Mesodermal cell (in vitro differentiated cells): ENCODE measurements around the gene ATP6V1A. TPM values are rescaled to one million over a fixed set of nuclear protein-coding genes. Genes with fewer than 3 reads are reported as not detected.

Experiments used
- H3K27ac ChIP-seq: 2 replicates; pipeline ENCODE4 v1.7.0; 2013; ENCODE audit warnings: mild to moderate bottlenecking, low read depth, low read length, moderate library complexity; ENCODE audit not compliant: severe bottlenecking
- H3K36me3 ChIP-seq: 2 replicates; pipeline ENCODE4 v1.7.1; 2013; ENCODE audit warnings: mild to moderate bottlenecking, low read length, moderate library complexity; ENCODE audit not compliant: control insufficient read depth, insufficient read depth
- H3K4me1 ChIP-seq: one replicate; pipeline ENCODE4 v1.7.1; 2013; ENCODE audit warnings: mild to moderate bottlenecking, low read length; ENCODE audit not compliant: insufficient read depth, control insufficient read depth, poor library complexity, severe bottlenecking
- H3K4me3 ChIP-seq: 2 replicates; pipeline ENCODE4 v1.7.0; 2013; ENCODE audit warnings: low read length, control low read depth, mild to moderate bottlenecking; ENCODE audit not compliant: insufficient read depth, poor library complexity, severe bottlenecking; ENCODE audit errors: extremely low read depth
- H3K9me3 ChIP-seq: 2 replicates; pipeline ENCODE4 v1.7.1; 2013; ENCODE audit warnings: mild to moderate bottlenecking, low read length, moderate library complexity; ENCODE audit not compliant: control insufficient read depth
- WGBS, 2 experiments: methylation state at CpG; one replicate each; pipeline ENCODE4 v1.1.5; 2013; ENCODE audit warnings: missing lambda C conversion rate in 2 of 2; ENCODE audit not compliant: insufficient coverage in 2 of 2; 5-methylcytosine and 5-hydroxymethylcytosine counted together
- polyA plus RNA-seq, 2 experiments: library from polyadenylated mRNA; stranded (reverse); fragments of 50-300 nt; gene quantifications; one replicate each; pipeline ENCODE4 v1.2.3, GENCODE V29; 2013

Gene ATP6V1A
- polyA plus RNA-seq (2013, experiment 1 of 2): 35.4 TPM
- polyA plus RNA-seq (2013, experiment 2 of 2): 35.3 TPM

GRCh38 chr3:113746548-113747282 is at the start of gene ATP6V1A:
TSS of gene ATP6V1A (plus strand) at chr3:113747035. CDS start at chr3:113778754, 31,719 bp downstream.
- peaks cover 4% of the 10 kb centered on the region for H3K4me1 ChIP-seq
- H3K9me3 ChIP-seq: no peaks in the 10 kb centered on the region
- H3K27ac ChIP-seq: peak within 1 kb of the TSS; percentile 100
- H3K4me3 ChIP-seq: peak within 1 kb of the TSS; percentile 88
- 0 to 1% methylated on average over 11 to 19 of the region's 34 CpGs for WGBS, 2 experiments
- peaks cover 4% of the 10 kb centered on the region for H3K36me3 ChIP-seq

GRCh38 chr3:113697500-113698090 is 49.2 kb upstream of the ATP6V1A start:
- peak overlapping the region; percentile 77 for H3K27ac ChIP-seq
- WGBS, 2 experiments: 46 to 59% methylated on average over 6 to 7 of the region's 10 CpGs

GRCh38 chr3:113698213-113698742 is 48.6 kb upstream of the ATP6V1A start:
- Histone ChIP-seq H3K9me3 (no peaks in the 10 kb centered on the region), H3K4me1 (no peaks in the 10 kb centered on the region), H3K27ac (no peak overlapping the region), H3K4me3 (no peak overlapping the region), H3K36me3 (no peaks in the 10 kb centered on the region)
- 91 to 94% methylated on average over 2 to 6 of the region's 6 CpGs for WGBS, 2 experiments

More at GRCh38 chr3:113697500-113698090, 49.2 kb upstream of the ATP6V1A start:
- Histone ChIP-seq H3K9me3 (no peaks in the 10 kb centered on the region), H3K4me3 (peak overlapping the region; percentile 81), H3K36me3 (no peaks in the 10 kb centered on the region), H3K4me1 (no peaks in the 10 kb centered on the region)

- no peaks in the 10 kb centered on the region for H3K36me3 ChIP-seq
- H3K9me3 ChIP-seq: no peaks in the 10 kb centered on the region
- H3K4me1 ChIP-seq: no peaks in the 10 kb centered on the region
- WGBS, 2 experiments: 84 to 89% methylated on average over 18 to 22 of the region's 24 CpGs
- H3K4me3 ChIP-seq: no peak overlapping the region
- H3K27ac ChIP-seq: no peak overlapping the region
Observed at GRCh38 chr3:113698956-113699355, 47.9 kb upstream of the ATP6V1A start.

- Histone ChIP-seq H3K27ac (no peak overlapping the region), H3K36me3 (no peaks in the 10 kb centered on the region), H3K4me3 (no peak overlapping the region), H3K9me3 (no peaks in the 10 kb centered on the region), H3K4me1 (no peaks in the 10 kb centered on the region)
- 60% methylated on average over 1 of the region's 4 CpGs; no CpG with 5 or more reads in 1 of the 2 experiments for WGBS, 2 experiments
Observed at GRCh38 chr3:113707835-113708234, 39.0 kb upstream of the ATP6V1A start.

- Histone ChIP-seq H3K4me3 (no peak overlapping the region), H3K36me3 (peaks cover 6% of the 10 kb centered on the region), H3K9me3 (no peaks in the 10 kb centered on the region), H3K27ac (no peak overlapping the region), H3K4me1 (no peaks in the 10 kb centered on the region)
- no CpG with 5 or more reads among the region's 3 CpGs for WGBS, 2 experiments
Observed at GRCh38 chr3:113712129-113712528, 34.7 kb upstream of the ATP6V1A start.

- no peaks in the 10 kb centered on the region for H3K4me1 ChIP-seq
- no CpG with 5 or more reads among the region's 1 CpG for WGBS, 2 experiments
- no peak overlapping the region for H3K27ac ChIP-seq
- H3K36me3 ChIP-seq: peaks cover 25% of the 10 kb centered on the region
- no peaks in the 10 kb centered on the region for H3K9me3 ChIP-seq
- no peak overlapping the region for H3K4me3 ChIP-seq
Observed at GRCh38 chr3:113714702-113715101, 32.1 kb upstream of the ATP6V1A start.

GRCh38 chr3:113717308-113717707 is 29.5 kb upstream of the ATP6V1A start:
- no peak overlapping the region for H3K27ac ChIP-seq
- no peaks in the 10 kb centered on the region for H3K4me1 ChIP-seq
- no peaks in the 10 kb centered on the region for H3K9me3 ChIP-seq
- no peak overlapping the region for H3K4me3 ChIP-seq
- 86 to 100% methylated on average over 1 of the region's 3 CpGs for WGBS, 2 experiments
- H3K36me3 ChIP-seq: peaks cover 48% of the 10 kb centered on the region

GRCh38 chr3:113717818-113718217 is 29.0 kb upstream of the ATP6V1A start:
- 86 to 100% methylated on average over 2 to 3 of the region's 3 CpGs for WGBS, 2 experiments
- no peak overlapping the region for H3K27ac ChIP-seq
- no peaks in the 10 kb centered on the region for H3K4me1 ChIP-seq
- H3K4me3 ChIP-seq: no peak overlapping the region
- peaks cover 48% of the 10 kb centered on the region for H3K36me3 ChIP-seq
- no peaks in the 10 kb centered on the region for H3K9me3 ChIP-seq

- Histone ChIP-seq H3K27ac (no peak overlapping the region), H3K4me1 (no peaks in the 10 kb centered on the region), H3K9me3 (no peaks in the 10 kb centered on the region), H3K4me3 (no peak overlapping the region), H3K36me3 (peaks cover 61% of the 10 kb centered on the region)
- no CpG with 5 or more reads among the region's 1 CpG for WGBS, 2 experiments
Observed at GRCh38 chr3:113719294-113719693, 27.5 kb upstream of the ATP6V1A start.
